Panc1 (cell line): Measurements from ENCODE around the gene NELFE.

Experiments used
- CTCF ChIP-seq: fragments of 450-650 bp; IDR thresholded peaks from 2 replicates; pipeline ENCODE4 v1.5.1; 2017; ENCODE audit warnings: mild to moderate bottlenecking
- POLR2AphosphoS5 ChIP-seq: IDR thresholded peaks from 2 replicates; pipeline ENCODE4 v1.6.1; 2012; ENCODE audit warnings: mild to moderate bottlenecking, low read depth, low read length, moderate library complexity

DNA sequence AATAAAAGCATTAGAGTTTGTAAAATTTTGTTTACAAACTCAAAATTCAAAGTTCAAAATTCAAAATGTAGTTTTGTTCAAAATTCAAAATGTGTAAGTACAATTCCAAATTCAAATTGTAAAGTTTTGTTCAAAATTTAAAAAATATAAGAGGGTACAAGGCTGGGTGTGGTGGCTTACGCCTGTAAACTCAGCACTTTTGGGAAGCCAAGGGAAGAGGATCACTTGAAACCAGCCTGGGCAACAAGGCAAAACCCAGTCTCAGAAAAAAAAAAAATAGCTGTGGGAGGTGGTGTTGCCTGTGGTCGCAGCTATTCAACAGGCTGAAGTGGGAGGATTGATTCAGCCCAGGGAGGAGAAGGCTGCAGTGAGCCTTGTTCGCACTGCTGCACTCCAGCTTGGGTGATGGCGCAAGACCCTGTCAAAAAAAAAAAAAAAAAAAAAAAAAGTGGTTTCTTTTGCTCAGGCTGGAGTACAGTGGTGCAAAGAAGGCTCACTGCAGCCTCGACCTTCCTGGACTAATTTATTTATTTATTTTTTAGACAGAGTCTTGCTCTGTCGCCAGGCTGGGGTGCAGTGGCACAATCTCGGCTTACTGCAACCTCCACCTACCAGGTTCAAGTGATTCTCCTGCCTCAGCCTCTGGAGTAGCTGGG is 51.5 kb downstream of the NELFE start:
- TF ChIP-seq CTCF (no peak), POLR2AphosphoS5 (no peak)
